Endometrial microvascular endothelial cells (primary cell): Measurements from ENCODE around the gene TTLL13. TPM values are rescaled to one million over a fixed set of nuclear protein-coding genes. Genes with fewer than 3 reads are reported as not detected.

ENCODE experiments used
- in situ Hi-C: cut with HindIII; loops from 2 replicates; pipeline ENCODE4 v1.10.0; 2017; ENCODE audit warnings: low sequenced_read_pairs, low pct_unique_long_range_greater_than_20kb; ENCODE audit errors: inconsistent ontology term
- total RNA-seq: library from RNA; depleted of rRNA; stranded (reverse); fragments of >200 nt; gene quantifications from one replicate; pipeline ENCODE4 v1.2.3, GENCODE V29; 2015; ENCODE audit errors: inconsistent ontology term

The TTLL13 gene
- not detected for total RNA-seq

- in situ Hi-C loops: no loop called here
Observed at GRCh38 chr15:90249203-90249863, at the start of gene TTLL13. Gene TTLL13 (plus strand): TSS chr15:90249556. CDS start chr15:90250631, 1,075 bp downstream.

GRCh38 chr15:90200534-90201129 is 48.7 kb upstream of the TTLL13 start:
- in situ Hi-C loops: no loop called here

GRCh38 chr15:90201130-90201943 is 48.0 kb upstream of the TTLL13 start, which contains the start of gene SEMA4B:
Gene SEMA4B (plus strand): TSS chr15:90201330. CDS start chr15:90201579, 249 bp downstream.
- in situ Hi-C loops: no loop called here

- in situ Hi-C loops: no loop called here
Observed at GRCh38 chr15:90201944-90202375, 47.4 kb upstream of the TTLL13 start.

DNA sequence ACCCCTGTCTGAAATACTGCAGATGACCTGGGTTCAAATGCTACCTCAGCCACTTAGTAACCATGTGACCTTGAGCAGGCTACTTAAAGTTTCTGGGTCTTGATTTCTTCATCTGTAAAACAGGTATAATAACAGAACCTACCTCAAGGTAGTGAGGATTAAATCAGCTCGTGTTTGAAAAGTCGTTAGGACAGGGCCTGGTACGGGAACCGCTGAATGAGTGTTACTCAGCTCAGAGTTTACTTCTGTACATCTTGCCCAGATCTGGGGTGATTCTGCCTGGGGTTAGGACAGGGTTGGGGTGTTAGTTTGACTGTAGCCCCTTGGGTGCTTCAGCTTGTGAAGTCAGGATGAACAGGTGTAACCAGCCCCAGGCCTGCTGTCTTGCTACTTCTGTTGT is 46.4 kb upstream of the TTLL13 start:
- in situ Hi-C loops: no loop called here

GRCh38 chr15:90203473-90203872 is 45.9 kb upstream of the TTLL13 start:
- in situ Hi-C loops: no loop called here

- in situ Hi-C loops: no loop called here
Observed at GRCh38 chr15:90203922-90204321, 45.4 kb upstream of the TTLL13 start.

GRCh38 chr15:90205050-90205848 is 44.1 kb upstream of the TTLL13 start:
- in situ Hi-C loops: no loop called here

DNA sequence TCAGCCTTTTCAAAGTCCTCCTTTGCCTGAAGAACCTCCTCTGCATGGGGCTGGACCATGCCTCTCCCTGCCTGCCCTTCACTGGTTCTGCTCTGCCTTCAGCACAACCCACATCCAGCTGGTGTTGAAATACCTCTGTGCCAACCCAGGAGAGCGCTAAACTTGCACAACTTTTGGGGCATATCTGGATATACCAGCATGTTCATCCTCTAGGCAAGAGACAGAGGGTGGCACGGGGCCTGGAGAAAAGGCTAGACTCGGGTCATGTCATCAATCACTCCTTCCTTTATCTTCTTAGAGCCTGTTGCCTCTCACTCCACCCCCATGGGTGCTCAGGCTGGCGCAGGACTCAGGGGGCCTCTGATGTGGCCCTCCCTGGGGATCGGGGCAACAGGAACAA is 43.5 kb upstream of the TTLL13 start:
- in situ Hi-C loops: no loop called here

DNA sequence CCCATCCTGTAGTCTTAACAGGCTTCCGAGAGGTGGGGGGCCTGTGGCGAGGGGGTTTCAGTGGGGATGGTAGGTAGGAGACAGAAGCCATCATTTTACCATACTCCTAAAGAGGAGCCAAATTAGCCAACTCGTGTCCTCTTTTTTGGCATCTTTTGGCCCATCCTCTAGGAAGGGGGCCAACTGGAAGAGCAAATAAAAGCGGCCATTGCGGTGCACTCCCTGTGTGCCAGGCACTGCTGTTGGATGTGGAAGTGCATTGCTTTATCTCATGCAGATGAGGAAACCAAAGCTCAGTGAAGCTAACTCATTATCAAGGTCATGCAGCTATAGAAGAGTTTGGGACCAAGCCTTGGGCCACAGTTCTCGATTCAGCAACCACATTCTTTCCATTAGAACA is 42.1 kb upstream of the TTLL13 start:
- in situ Hi-C loops: no loop called here

GRCh38 chr15:90208356-90208755 is 41.0 kb upstream of the TTLL13 start:
- in situ Hi-C loops: no loop called here

DNA sequence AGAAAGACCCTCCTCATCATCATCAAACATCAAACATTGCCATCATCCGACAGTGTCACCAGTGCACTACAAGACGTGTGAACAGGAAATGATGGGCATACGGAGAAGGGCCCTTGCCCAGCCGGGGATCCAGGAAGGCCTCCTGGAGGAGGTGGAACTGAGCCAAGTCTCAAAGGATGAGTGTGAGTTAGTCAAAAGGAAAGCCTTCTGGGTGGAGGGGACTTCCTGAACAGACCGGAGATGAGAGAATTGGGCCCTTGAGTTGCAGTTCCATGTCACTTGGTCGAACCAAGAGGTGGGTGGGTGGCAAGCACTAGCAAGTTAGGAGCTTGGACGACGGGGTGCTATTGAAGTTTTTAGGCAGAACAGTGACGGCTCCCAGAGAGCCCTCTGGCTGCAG is 39.8 kb upstream of the TTLL13 start:
- in situ Hi-C loops: no loop called here

DNA sequence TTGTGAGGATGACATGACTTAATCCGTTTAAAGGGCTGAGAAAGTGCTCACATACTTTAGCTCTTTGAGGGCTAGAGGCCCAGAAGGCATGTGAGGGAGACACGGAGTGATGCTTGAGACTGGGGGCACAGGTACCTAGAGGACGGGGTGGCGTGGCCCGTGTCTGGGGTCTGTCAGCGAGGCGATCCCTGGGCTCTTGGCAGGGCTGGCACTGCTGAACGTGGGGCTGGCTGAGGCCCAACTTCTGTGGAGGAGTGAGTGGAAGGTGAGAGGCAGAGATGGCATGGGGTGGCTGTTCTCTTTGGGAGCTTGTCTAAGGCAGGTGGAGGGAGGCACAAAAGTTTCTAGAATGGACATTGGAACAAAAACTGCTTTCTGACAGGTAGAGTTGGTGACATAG is 38.8 kb upstream of the TTLL13 start:
- in situ Hi-C loops: no loop called here

DNA sequence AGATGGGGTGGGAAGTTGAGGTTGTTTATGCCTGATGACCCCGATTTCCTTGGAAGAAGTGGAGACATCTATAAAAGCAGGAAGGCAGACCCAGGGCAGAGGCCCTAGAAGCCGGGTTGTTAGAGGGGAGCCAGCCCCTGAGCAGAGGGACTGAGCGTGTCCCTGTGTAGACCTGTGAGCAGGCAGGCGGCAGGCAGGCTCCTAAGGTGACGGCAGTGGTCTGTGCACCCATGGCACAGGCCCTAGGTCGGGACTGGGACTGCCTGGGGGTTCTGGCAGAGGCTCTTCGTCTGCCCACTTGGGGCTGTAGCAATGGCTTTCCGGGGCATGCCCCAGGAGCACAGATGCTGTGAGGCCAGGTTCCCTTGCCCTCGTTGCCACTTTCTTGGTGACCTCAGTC is 38.3 kb upstream of the TTLL13 start:
- in situ Hi-C loops: no loop called here

GRCh38 chr15:90211440-90212143 is 37.8 kb upstream of the TTLL13 start:
- in situ Hi-C loops: no loop called here

DNA sequence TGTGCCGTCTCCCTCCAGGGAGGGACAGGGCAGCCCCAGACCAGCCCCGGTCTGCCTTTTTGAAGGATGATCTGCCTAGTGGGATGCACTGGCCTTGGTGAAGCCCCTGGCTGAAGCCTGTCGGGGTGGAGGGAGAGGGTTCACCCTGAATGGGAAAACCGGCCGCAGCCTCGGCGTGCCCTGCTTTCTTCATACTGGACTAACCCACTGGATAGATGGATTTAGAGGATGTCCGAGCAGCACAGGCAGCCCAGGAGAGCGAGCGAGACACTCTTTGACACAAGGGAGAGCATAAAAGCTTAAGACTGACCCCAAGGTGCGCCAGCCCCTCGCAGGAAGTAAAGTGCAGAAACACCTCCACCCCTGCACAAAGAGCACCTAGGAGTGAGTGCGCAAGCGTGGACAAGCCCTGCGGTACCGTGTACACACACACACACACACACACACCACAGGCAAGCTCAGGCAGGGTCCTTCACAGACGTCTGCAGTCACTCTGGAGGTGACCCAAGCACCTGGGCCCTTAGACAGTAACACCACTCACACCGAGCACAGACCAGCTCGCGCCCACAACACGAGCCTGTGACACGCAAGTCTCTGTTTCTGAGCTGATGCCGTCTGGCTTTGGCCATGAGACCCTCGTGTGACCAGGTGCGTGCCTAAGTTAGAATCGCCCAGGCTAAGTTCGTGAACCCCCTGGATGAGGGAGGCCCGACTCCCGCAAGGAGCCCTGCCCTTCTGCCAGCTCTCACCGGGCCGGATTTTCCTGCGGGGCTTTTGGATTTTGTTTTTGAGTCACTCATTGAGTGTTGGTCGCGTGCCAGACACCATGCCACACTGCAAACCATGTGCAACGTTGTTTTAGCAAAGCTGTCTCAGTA is 36.9 kb upstream of the TTLL13 start:
- in situ Hi-C loops: no loop called here

DNA sequence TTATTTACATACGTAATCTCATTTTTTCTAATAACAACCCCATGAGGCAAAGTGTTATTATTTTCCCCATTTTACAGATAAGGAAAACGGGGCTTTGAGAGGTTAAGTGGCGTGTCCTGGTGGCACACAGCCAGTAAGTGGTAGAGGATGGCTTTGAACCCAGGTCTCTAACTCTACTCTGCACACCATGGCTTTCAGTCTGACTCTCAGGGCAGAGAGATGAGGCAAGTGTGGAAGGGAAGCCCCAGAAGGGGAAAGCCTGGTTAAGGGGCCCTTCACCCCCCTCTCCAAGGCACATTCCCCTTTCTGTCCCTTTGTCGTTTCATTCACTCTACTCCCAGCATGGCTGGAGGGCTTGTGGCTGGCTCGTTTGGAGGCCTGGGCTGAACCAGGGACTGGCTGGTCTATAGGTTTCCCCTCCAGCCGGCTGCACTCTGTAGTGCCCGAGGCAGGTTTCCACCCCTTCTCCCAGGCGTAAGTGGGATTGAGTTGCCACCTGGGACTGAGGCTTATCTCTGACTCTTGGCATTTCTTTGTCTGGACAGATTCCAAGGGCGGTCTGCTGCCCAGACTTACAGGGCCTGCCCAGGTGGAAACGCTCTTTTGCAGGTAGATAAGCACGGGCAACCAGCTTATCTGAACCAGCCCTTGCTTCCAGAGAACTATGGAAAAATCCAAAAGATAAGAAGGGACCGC is 36.1 kb upstream of the TTLL13 start:
- in situ Hi-C loops: no loop called here
